ENCODE results near the gene TMSB10.
"Not testable (repeated sequence)": the region's sequence is repeated elsewhere in the genome, so short reads cannot be mapped to it uniquely, and the experiment has no call there.

DNA sequence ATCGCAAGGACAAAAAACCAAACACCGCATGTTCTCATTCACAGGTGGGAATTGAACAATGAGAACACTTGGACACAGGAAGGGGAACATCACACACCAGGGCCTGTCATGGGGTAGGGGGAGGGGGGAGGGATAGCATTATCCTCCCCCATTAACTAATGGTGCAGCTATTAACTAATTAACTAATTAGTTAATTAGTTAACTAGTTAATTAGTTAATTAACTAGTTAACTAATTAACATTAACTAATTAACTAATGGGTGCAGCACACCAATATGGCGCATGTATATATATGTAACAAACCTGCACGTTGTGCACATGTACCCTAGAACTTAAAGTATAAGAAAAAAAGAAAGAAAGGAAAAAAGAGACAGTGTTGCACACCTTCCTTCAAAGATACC is 37.1 kb upstream of the TMSB10 start:
- TF ChIP-seq, protein P1, sequence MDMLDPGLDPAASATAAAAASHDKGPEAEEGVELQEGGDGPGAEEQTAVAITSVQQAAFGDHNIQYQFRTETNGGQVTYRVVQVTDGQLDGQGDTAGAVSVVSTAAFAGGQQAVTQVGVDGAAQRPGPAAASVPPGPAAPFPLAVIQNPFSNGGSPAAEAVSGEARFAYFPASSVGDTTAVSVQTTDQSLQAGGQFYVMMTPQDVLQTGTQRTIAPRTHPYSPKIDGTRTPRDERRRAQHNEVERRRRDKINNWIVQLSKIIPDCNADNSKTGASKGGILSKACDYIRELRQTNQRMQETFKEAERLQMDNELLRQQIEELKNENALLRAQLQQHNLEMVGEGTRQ (IDR thresholded peaks at IDR 0.05; ENCODE audit: low read depth, low read length): not testable (repeated sequence)
- TF ChIP-seq, protein P1 (CRISPR knock-in tag; IDR thresholded peaks at IDR 0.05; ENCODE audit: borderline replicate concordance): not testable (repeated sequence)
- TF ChIP-seq TGIF2 (CRISPR knock-in tag; IDR thresholded peaks at IDR 0.05); SMC3 (IDR thresholded peaks at IDR 0.05; ENCODE audit: low read length); YY1 (IDR thresholded peaks at IDR 0.05; ENCODE audit: insufficient read depth, insufficient replicate concordance, low read depth, low read length); CEBPB (IDR thresholded peaks at IDR 0.05; ENCODE audit: borderline replicate concordance, low read depth, low read length); CBFB (CRISPR knock-in tag; IDR thresholded peaks at IDR 0.05); BHLHE40 (IDR thresholded peaks at IDR 0.05; ENCODE audit: low read length): not testable (repeated sequence)
- TF ChIP-seq, protein P2, sequence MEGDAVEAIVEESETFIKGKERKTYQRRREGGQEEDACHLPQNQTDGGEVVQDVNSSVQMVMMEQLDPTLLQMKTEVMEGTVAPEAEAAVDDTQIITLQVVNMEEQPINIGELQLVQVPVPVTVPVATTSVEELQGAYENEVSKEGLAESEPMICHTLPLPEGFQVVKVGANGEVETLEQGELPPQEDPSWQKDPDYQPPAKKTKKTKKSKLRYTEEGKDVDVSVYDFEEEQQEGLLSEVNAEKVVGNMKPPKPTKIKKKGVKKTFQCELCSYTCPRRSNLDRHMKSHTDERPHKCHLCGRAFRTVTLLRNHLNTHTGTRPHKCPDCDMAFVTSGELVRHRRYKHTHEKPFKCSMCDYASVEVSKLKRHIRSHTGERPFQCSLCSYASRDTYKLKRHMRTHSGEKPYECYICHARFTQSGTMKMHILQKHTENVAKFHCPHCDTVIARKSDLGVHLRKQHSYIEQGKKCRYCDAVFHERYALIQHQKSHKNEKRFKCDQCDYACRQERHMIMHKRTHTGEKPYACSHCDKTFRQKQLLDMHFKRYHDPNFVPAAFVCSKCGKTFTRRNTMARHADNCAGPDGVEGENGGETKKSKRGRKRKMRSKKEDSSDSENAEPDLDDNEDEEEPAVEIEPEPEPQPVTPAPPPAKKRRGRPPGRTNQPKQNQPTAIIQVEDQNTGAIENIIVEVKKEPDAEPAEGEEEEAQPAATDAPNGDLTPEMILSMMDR (CRISPR knock-in tag; IDR thresholded peaks at IDR 0.05): not testable (repeated sequence)
- TF ChIP-seq, protein P3, sequence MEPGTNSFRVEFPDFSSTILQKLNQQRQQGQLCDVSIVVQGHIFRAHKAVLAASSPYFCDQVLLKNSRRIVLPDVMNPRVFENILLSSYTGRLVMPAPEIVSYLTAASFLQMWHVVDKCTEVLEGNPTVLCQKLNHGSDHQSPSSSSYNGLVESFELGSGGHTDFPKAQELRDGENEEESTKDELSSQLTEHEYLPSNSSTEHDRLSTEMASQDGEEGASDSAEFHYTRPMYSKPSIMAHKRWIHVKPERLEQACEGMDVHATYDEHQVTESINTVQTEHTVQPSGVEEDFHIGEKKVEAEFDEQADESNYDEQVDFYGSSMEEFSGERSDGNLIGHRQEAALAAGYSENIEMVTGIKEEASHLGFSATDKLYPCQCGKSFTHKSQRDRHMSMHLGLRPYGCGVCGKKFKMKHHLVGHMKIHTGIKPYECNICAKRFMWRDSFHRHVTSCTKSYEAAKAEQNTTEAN (CRISPR knock-in tag; conservative IDR thresholded peaks at IDR 0.05): not testable (repeated sequence)
- TF ChIP-seq, protein P4, sequence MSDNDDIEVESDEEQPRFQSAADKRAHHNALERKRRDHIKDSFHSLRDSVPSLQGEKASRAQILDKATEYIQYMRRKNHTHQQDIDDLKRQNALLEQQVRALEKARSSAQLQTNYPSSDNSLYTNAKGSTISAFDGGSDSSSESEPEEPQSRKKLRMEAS (IDR thresholded peaks at IDR 0.05): not testable (repeated sequence)
- TF ChIP-seq, protein P5, sequence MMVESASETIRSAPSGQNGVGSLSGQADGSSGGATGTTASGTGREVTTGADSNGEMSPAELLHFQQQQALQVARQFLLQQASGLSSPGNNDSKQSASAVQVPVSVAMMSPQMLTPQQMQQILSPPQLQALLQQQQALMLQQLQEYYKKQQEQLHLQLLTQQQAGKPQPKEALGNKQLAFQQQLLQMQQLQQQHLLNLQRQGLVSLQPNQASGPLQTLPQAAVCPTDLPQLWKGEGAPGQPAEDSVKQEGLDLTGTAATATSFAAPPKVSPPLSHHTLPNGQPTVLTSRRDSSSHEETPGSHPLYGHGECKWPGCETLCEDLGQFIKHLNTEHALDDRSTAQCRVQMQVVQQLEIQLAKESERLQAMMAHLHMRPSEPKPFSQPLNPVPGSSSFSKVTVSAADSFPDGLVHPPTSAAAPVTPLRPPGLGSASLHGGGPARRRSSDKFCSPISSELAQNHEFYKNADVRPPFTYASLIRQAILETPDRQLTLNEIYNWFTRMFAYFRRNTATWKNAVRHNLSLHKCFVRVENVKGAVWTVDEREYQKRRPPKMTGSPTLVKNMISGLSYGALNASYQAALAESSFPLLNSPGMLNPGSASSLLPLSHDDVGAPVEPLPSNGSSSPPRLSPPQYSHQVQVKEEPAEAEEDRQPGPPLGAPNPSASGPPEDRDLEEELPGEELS (CRISPR knock-in tag; IDR thresholded peaks at IDR 0.05): not testable (repeated sequence)

Data from HepG2 (cell line).